Fibroblast of lung (primary cell): ENCODE data around the gene EMID1. TPM values are rescaled to one million over a fixed set of nuclear protein-coding genes. Genes with fewer than 3 reads are reported as not detected.

Experiments used
- DNase-seq, 2 donors: peaks; one replicate each; pipeline versions ENCODE4 v3.0.0 to v3.0.0-alpha.2; 2010; ENCODE audit warnings: low read depth in 2 of 2
- H2AFZ ChIP-seq: 2 replicates; pipeline ENCODE4 v1.5.1; 2012; ENCODE audit warnings: low read length, control low read depth, inconsistent platforms
- H3K27ac ChIP-seq: 2 replicates; pipeline ENCODE4 v1.5.1; 2011; ENCODE audit warnings: low read length, control low read depth; ENCODE audit not compliant: insufficient read depth
- H3K27me3 ChIP-seq: 2 replicates; pipeline ENCODE4 v1.5.1; 2011; ENCODE audit warnings: mild to moderate bottlenecking, low read length; ENCODE audit not compliant: control insufficient read depth, insufficient read depth
- H3K36me3 ChIP-seq: 2 replicates; pipeline ENCODE4 v1.5.1; 2011; ENCODE audit warnings: low read length; ENCODE audit not compliant: control insufficient read depth, insufficient read depth
- H3K4me1 ChIP-seq: 2 replicates; pipeline ENCODE4 v1.5.1; 2011; ENCODE audit warnings: low read length; ENCODE audit not compliant: control insufficient read depth, insufficient read depth; ENCODE audit errors: extremely low read depth
- H3K4me2 ChIP-seq: 2 replicates; pipeline ENCODE4 v1.5.1; 2011; ENCODE audit warnings: low read length, control low read depth; ENCODE audit not compliant: insufficient read depth; ENCODE audit errors: extremely low read depth
- H3K4me3 ChIP-seq, 4 experiments: fragments of 200-600 bp in 1 of 4; sonication (generic) in 1 of 4; replicated peaks in 1 of 4; 2 replicates each; pipeline ENCODE4 v1.5.1; 2011 to 2016; ENCODE audit warnings: low read length in 4 of 4, low read depth in 3 of 4, mild to moderate bottlenecking in 3 of 4, control low read depth in 2 of 4, inconsistent platforms in 1 of 4, mixed read lengths in 1 of 4; ENCODE audit not compliant: insufficient read depth in 1 of 4; ENCODE audit errors: control extremely low read depth in 1 of 4
- H3K79me2 ChIP-seq: 2 replicates; pipeline ENCODE4 v1.5.1; 2012; ENCODE audit warnings: mild to moderate bottlenecking, low read length, inconsistent platforms; ENCODE audit not compliant: control insufficient read depth, insufficient read depth
- H3K9ac ChIP-seq: 2 replicates; pipeline ENCODE4 v1.5.1; 2011; ENCODE audit warnings: mild to moderate bottlenecking, low read length, control low read depth; ENCODE audit not compliant: insufficient read depth
- H3K9me3 ChIP-seq: 2 replicates; pipeline ENCODE4 v1.5.1; 2012; ENCODE audit warnings: low read depth, low read length; ENCODE audit not compliant: control insufficient read depth, insufficient read depth
- H4K20me1 ChIP-seq: 2 replicates; pipeline ENCODE4 v1.5.1; 2011; ENCODE audit warnings: low read length; ENCODE audit not compliant: control insufficient read depth, insufficient read depth; ENCODE audit errors: extremely low read depth
- CTCF ChIP-seq, 2 donors: IDR thresholded peaks in 1 of 2; conservative IDR thresholded peaks in 1 of 2; 1 replicate in 1 of 2; 2 replicates in 1 of 2; pipeline ENCODE4 v1.5.1; 2011 to 2012; ENCODE audit warnings: low read length in 2 of 2, control low read depth in 1 of 2, inconsistent platforms in 1 of 2, low read depth in 1 of 2, mild to moderate bottlenecking in 1 of 2
- EZH2 ChIP-seq: IDR thresholded peaks from 2 replicates; pipeline ENCODE4 v1.5.1; 2012; ENCODE audit warnings: low read length, control low read depth, mild to moderate bottlenecking; ENCODE audit errors: missing control alignments
- polyA plus RNA-seq, 2 donors: library from polyadenylated mRNA; depleted of rRNA in 1 of 2; stranded (reverse) in 1 of 2; unstranded in 1 of 2; fragments of >200 nt; gene quantifications; 2 replicates each; pipeline ENCODE4 v1.2.1, GENCODE V29; 2011 to 2012; ENCODE audit warnings: missing spikeins in 1 of 2
- total RNA-seq: library from RNA; depleted of rRNA; stranded (reverse); fragments of >200 nt; gene quantifications from 2 replicates; pipeline ENCODE4 v1.2.1, GENCODE V29; 2014

The EMID1 gene
- total and polyA plus RNA-seq, 2 donors (not counting 1 experiment from before 2014, with no cell fraction given): 0.50 TPM; not detected in 1

GRCh38 chr22:29157759-29158535, 47.7 kb upstream of the EMID1 start:
- Histone ChIP-seq H3K9ac (no peak overlapping the region), H3K9me3 (no peaks in the 10 kb centered on the region), H3K36me3 (no peaks in the 10 kb centered on the region), H3K27ac (no peak overlapping the region), H3K4me3 (no peak overlapping the region), H2AFZ (no peak overlapping the region), H3K4me1 (no peaks in the 10 kb centered on the region), H4K20me1 (no peaks in the 10 kb centered on the region), H3K27me3 (no peaks in the 10 kb centered on the region), H3K4me2 (no peak overlapping the region), H3K79me2 (no peaks in the 10 kb centered on the region)
- TF ChIP-seq EZH2: no peak
- no peak for TF ChIP-seq CTCF (conservative IDR thresholded peaks at IDR 0.05 in 1 of 2, IDR thresholded peaks at IDR 0.05 in 1 of 2; ENCODE audit: low read depth in 1 of 2, low read length in 2 of 2)
- DNase-seq: no peak

- H3K27ac ChIP-seq: no peak overlapping the region
- no peak overlapping the region for H2AFZ ChIP-seq
- no peak for DNase-seq
- H3K9me3 ChIP-seq: no peaks in the 10 kb centered on the region
- no peaks in the 10 kb centered on the region for H3K27me3 ChIP-seq
- H3K36me3 ChIP-seq: no peaks in the 10 kb centered on the region
- no peak overlapping the region for H3K9ac ChIP-seq
- no peak overlapping the region for H3K4me3 ChIP-seq
- H3K4me1 ChIP-seq: no peaks in the 10 kb centered on the region
- TF ChIP-seq EZH2: no peak
- H3K4me2 ChIP-seq: no peak overlapping the region
- H3K79me2 ChIP-seq: no peaks in the 10 kb centered on the region
- H4K20me1 ChIP-seq: no peaks in the 10 kb centered on the region
Observed at GRCh38 chr22:29158546-29158945, 47.1 kb upstream of the EMID1 start.

GRCh38 chr22:29163808-29164207, 41.9 kb upstream of the EMID1 start:
- H3K36me3 ChIP-seq: no peaks in the 10 kb centered on the region
- no peaks in the 10 kb centered on the region for H3K9me3 ChIP-seq
- DNase-seq: no peak
- no peaks in the 10 kb centered on the region for H3K79me2 ChIP-seq
- no peak overlapping the region for H2AFZ ChIP-seq
- TF ChIP-seq CTCF (conservative IDR thresholded peaks at IDR 0.05 in 1 of 2, IDR thresholded peaks at IDR 0.05 in 1 of 2; ENCODE audit: low read depth in 1 of 2, low read length in 2 of 2): no peak
- no peak for TF ChIP-seq EZH2
- no peak overlapping the region for H3K9ac ChIP-seq
- H3K4me2 ChIP-seq: no peak overlapping the region
- H3K27me3 ChIP-seq: no peaks in the 10 kb centered on the region
- H3K4me3 ChIP-seq: no peak overlapping the region
- no peaks in the 10 kb centered on the region for H4K20me1 ChIP-seq
- H3K4me1 ChIP-seq: no peaks in the 10 kb centered on the region
- no peak overlapping the region for H3K27ac ChIP-seq
